ENCODE data around the gene EXOC3.
A peak's percentile ranks its signal among the peaks of the same experiment; 100 is the strongest.

The EXOC3 gene

DNA sequence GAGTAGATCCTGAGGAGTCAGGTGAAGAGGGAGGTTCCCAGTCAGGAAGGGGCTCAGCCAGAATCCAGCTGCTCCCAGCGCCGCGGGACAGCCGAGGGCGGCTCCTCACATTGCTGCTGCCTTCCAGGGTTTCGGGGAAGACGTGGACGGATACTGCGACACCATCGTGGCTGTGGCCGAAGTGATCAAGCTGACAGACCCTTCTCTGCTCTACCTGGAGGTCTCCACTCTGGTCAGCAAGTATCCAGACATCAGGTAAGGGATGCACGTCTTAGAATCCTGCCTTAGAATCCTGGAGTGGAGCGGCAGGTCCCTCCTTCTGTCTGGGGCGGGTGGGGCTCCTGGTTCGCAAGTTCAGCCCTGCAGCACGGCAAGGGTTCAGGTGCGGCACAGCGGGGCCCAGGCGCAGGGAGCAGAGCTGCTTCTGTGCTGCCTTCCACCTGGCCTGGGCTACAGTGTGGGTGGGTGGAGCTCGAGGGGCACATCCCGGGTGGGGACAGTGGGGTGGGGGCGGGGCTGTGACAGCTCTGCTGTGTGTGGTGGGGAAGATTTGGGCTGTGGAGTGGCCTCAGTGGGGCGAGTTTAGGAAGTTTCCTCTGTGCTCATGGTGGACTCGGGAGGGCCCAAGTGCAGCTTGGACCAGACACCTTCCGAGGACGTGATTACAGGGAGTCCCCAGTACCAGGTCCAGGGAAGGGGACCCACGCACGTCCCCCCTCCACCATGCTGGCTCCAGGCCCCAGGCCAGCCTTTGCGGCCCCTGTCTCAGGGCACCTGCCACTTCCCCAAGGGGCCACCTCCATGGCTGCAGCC lies 22.8 kb downstream of the EXOC3 start:
- TF ChIP-seq, protein P1, sequence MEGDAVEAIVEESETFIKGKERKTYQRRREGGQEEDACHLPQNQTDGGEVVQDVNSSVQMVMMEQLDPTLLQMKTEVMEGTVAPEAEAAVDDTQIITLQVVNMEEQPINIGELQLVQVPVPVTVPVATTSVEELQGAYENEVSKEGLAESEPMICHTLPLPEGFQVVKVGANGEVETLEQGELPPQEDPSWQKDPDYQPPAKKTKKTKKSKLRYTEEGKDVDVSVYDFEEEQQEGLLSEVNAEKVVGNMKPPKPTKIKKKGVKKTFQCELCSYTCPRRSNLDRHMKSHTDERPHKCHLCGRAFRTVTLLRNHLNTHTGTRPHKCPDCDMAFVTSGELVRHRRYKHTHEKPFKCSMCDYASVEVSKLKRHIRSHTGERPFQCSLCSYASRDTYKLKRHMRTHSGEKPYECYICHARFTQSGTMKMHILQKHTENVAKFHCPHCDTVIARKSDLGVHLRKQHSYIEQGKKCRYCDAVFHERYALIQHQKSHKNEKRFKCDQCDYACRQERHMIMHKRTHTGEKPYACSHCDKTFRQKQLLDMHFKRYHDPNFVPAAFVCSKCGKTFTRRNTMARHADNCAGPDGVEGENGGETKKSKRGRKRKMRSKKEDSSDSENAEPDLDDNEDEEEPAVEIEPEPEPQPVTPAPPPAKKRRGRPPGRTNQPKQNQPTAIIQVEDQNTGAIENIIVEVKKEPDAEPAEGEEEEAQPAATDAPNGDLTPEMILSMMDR (IDR thresholded peaks at IDR 0.05; ENCODE audit: borderline replicate concordance, insufficient read depth, low read depth, low read length), result no peak
- no peak overlapping the region for H3K4me3 ChIP-seq (ENCODE audit: low read depth, low read length)

DNA sequence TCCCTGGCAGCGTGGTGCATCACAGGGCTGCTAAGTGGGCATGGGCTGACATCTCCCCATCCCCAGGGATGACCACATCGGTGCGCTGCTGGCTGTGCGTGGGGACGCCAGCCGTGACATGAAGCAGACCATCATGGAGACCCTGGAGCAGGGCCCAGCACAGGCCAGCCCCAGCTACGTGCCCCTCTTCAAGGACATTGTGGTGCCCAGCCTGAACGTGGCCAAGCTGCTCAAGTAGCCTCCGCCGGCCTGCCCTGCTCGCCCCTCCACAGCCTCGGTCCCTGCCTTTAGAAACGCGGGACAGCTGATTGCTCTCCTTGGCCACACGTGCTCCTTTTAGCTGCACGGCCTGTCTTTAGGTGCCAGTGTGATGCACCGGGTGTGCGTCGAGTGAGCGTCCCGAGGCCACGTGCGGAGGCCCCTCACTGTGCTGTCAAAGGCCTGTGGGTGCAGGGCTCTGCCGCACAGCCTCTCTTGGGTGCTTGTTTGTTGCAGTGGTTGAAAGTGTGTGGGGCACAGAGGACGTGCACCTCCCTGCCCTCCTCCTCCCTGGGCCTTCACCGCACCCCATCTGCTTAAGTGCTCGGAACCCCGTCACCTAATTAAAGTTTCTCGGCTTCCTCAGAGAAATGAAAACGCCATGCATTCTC lies 23.8 kb downstream of the EXOC3 start:
- TF ChIP-seq, protein P1 (IDR thresholded peaks at IDR 0.05; ENCODE audit: borderline replicate concordance, insufficient read depth, low read depth, low read length), result no peak
- no peak overlapping the region for H3K4me3 ChIP-seq (ENCODE audit: low read depth, low read length)

DNA sequence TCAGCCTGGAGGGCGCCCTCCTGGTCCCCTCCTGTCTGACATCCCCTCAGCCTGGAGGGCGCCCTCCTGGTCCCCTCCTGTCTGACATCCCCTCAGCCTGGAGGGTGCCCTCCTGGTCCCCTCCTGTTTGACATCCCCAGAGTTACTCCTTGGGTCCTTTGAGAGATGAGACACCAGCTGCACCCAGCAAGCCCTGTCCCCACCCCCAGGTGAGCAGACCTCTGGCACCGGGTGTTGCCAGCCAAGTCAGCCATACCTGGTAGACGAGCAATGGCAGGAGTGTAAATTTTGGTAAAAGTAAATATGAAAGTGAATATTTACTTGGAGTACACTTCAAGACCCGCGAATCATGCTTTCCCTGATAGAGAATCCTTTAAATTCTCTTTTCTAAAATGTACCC lies 25.4 kb downstream of the EXOC3 start:
- H3K4me3 ChIP-seq (ENCODE audit: low read depth, low read length), result no peak overlapping the region
- TF ChIP-seq, protein P1 (IDR thresholded peaks at IDR 0.05; ENCODE audit: borderline replicate concordance, insufficient read depth, low read depth, low read length), result no peak

DNA sequence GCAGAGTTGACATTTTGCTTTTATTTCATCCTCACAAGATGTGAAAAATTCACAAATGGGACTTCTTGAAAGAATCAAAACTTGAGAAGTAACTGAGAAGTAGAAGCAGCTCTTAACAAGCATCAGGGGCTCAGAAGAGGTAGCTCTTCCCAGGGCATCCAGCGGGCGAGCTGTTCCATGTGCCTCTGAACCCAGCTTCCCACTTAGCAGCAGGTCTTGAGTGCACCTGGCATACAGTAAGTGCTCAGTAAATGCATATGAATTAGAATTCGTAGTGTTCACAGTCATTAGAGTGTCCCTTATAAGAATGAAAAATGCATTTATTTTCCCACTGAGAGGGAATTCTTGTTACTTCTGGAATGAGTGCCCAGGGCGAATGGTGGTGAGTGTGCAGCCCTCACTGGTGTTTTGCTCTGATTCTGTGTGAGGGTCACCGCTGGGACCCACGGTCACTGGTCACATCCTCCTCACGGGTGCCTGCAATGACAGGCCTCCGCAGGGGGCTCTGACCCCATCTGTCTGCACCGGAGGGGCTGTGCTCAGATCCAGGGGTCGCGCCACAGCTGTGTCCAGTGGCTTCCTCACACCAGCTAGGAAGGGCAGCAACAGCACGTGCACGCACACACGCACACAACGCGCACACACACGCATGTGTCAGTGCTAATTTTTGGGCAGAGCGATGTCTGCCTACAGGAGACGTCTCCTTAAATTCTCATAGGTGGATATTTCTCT lies 26.9 kb downstream of the EXOC3 start:
- no peak overlapping the region for H3K4me3 ChIP-seq (ENCODE audit: low read depth, low read length)

DNA sequence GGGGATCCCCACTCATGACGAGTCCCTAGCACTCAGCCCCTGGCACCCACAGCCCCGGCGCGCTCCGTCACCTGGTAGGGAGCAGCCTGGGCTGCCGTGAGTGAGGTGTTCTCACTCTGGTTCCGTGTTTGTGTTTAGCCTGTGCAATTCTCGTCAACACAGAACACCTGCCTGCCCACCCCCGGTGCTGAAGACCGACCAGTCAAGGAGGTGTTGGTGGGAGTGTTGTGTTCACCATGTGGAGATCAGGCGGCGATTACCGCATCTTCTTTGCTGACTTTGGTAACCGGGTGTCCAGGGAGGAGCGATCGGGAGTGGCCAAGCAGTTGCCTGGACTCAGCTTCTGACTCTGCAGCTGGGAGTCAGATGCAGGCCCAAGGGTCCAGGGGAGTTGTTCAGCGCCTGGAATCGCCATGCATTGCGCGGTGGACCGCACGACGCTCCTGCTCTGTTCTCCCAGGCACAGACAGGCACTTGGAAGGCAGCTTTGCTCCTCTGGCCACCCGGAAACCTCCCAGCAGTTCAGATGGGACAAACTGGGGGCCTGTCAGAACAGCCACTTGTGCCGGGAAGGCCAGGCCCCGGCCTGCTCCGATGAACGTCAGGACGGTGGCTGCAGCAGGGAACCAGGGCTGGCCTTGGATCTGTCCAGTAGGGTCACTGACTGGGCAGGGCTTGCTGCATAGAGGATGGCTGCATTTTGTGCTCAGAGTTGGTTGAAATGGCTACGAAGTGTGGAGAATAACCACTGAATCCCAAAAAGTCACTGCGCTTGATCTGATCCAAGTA lies 28.2 kb downstream of the EXOC3 start:
- TF ChIP-seq, protein P1 (IDR thresholded peaks at IDR 0.05; ENCODE audit: borderline replicate concordance, insufficient read depth, low read depth, low read length), result no peak
- no peak overlapping the region for H3K4me3 ChIP-seq (ENCODE audit: low read depth, low read length)

More for the DNA sequence above, 26.9 kb downstream of the EXOC3 start:
- TF ChIP-seq, protein P1 (IDR thresholded peaks at IDR 0.05; ENCODE audit: borderline replicate concordance, insufficient read depth, low read depth, low read length), result no peak

DNA sequence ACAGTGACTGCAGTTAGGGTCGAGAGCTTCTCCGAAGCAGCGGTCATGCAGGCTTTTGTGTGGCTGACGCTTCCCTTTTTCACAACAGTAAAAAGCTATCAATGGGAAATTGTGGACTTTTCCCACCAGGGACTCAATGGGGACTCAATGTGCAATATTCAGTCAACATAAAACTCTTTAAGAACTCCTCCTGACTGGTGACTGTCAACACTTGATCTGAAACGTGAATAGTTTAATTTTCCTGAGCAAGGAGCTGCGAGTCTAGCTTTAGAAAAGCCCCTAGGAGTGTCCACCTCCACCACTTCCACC lies 28.7 kb downstream of the EXOC3 start:
- TF ChIP-seq, protein P1 (IDR thresholded peaks at IDR 0.05; ENCODE audit: borderline replicate concordance, insufficient read depth, low read depth, low read length), result no peak
- peak overlapping the region; percentile 93 for H3K4me3 ChIP-seq (ENCODE audit: low read depth, low read length)

Data from GM12875 (cell line).